Tibial nerve (tissue), 4 donors: ENCODE measurements around the gene FBXO27.

Experiments
- CTCF ChIP-seq, 5 experiments: fragments of 200-600 bp in 3 of 5; fragments of 450-650 bp in 2 of 5; sonication (generic) in 3 of 5; IDR thresholded peaks; one replicate each; pipeline ENCODE4 v1.5.1; 2016 to 2019; ENCODE audit warnings: antibody characterized with exemption in 5 of 5, mild to moderate bottlenecking in 3 of 5, moderate library complexity in 2 of 5
- EP300 ChIP-seq, 2 donors: sonication (generic); formaldehyde crosslinking; IDR thresholded peaks; one replicate each; pipeline ENCODE4 v1.6.1; 2017; ENCODE audit warnings: antibody characterized with exemption in 2 of 2, mild to moderate bottlenecking in 1 of 2
- POLR2A ChIP-seq, 2 donors: fragments of 450-650 bp; IDR thresholded peaks; one replicate each; pipeline ENCODE4 v1.6.1; 2017; ENCODE audit warnings: antibody characterized with exemption in 2 of 2, mild to moderate bottlenecking in 2 of 2, moderate library complexity in 2 of 2

DNA sequence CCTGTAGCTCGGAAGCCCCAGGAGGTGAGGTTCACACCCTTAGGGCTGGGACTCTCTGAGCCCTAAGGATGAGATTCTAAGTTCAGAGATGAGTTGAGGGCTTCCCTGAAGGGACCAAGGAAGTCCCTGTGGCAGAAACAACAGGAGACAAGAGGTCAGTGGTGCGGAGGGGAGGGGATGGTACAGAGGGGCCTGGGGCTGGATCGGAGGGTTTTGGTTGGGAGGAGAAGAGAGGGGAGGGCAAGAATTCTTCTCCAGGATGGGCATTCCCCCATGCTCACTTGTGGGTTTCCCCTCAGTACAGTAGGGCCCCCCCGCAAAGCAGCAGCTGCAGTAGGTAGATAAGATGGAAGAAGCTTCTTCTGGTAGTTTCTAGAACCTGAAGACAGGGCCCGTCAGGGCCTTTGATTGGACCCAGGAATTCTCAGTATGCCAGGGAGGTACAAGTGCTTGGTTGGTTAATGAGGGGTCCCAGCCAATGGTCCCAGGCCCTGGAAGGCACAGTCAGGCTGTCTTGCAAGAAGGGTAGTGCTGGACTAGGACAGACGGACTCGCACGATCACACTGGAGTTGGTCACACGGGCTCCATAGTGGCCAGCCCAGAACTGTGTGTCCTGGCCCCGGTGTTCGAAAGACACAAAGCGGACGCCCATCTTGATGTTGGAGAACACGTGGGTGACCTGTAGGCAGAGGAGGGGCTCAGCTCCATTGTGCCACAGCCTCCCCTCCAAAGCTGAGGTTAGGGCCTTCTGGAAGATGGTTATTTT, 7.3 kb downstream of the FBXO27 start:
- no peak for TF ChIP-seq CTCF (IDR thresholded peaks at IDR 0.05)
- no peak for TF ChIP-seq POLR2A (IDR thresholded peaks at IDR 0.05)
- TF ChIP-seq EP300 (IDR thresholded peaks at IDR 0.05), result no peak
